Activated CD8-positive, alpha-beta T cell treated with anti-CD3 and anti-CD28 coated beads for 36 hours (primary cell): Measurements from ENCODE around the gene KIAA1549. TPM values are rescaled to one million over a fixed set of nuclear protein-coding genes. Genes with fewer than 3 reads are reported as not detected.

Source experiments
- ATAC-seq: fragments of 200-7000 bp; cut with Tn5 transposase; one replicate; pipeline ENCODE4 v1.10.0; 2021; ENCODE audit warnings: mild to moderate bottlenecking, moderate library complexity
- CTCF ChIA-PET: fragments of 350-600 bp; sonication (Branson Sonifier 250); formaldehyde crosslinking; loops from one replicate; lab custom pipeline; 2021; ENCODE audit warnings: antibody characterized with exemption; lab: Charles Lee
- POLR2A ChIA-PET: fragments of 350-600 bp; sonication (Branson Sonifier 250); formaldehyde crosslinking; loops from one replicate; lab custom pipeline; 2021; ENCODE audit warnings: antibody characterized with exemption; lab: Charles Lee
- DNase-seq: peaks from one replicate; pipeline ENCODE4 v3.0.0-alpha.2; 2020
- H3K27ac Mint-ChIP-seq: one replicate; pipeline ENCODE4 v1.8.0; 2021; ENCODE audit warnings: mild to moderate bottlenecking, mixed read lengths
- H3K27me3 Mint-ChIP-seq: one replicate; pipeline ENCODE4 v1.8.0; 2021; ENCODE audit warnings: mixed read lengths
- H3K36me3 Mint-ChIP-seq: one replicate; pipeline ENCODE4 v1.8.0; 2021; ENCODE audit warnings: low read depth, mixed read lengths
- H3K4me1 Mint-ChIP-seq: one replicate; pipeline ENCODE4 v1.8.0; 2021; ENCODE audit warnings: low read depth, mixed read lengths
- H3K4me3 Mint-ChIP-seq: one replicate; pipeline ENCODE4 v1.8.0; 2021; ENCODE audit warnings: mild to moderate bottlenecking, moderate library complexity, mixed read lengths
- H3K9me3 Mint-ChIP-seq: one replicate; pipeline ENCODE4 v1.8.0; 2021; ENCODE audit warnings: mixed read lengths
- intact Hi-C: fragments of 100-400 bp; cut with micrococcal nuclease; formaldehyde crosslinking; loops from one replicate; pipeline ENCODE4 v1.10.0; 2022
- total RNA-seq, 2 experiments: library from RNA; stranded (reverse); gene quantifications; one replicate each; pipeline ENCODE4 v1.2.3, GENCODE V29; 2021
- TF ChIP-seq, protein P1 (sequence below): fragments of 200-600 bp; IDR thresholded peaks from one replicate; pipeline ENCODE4 v1.8.0; 2022; ENCODE audit warnings: antibody characterized with exemption, mild to moderate bottlenecking

The KIAA1549 gene
- total RNA-seq, 2 experiments from 2014 or later: 1.3 to 1.5 TPM

DNA sequence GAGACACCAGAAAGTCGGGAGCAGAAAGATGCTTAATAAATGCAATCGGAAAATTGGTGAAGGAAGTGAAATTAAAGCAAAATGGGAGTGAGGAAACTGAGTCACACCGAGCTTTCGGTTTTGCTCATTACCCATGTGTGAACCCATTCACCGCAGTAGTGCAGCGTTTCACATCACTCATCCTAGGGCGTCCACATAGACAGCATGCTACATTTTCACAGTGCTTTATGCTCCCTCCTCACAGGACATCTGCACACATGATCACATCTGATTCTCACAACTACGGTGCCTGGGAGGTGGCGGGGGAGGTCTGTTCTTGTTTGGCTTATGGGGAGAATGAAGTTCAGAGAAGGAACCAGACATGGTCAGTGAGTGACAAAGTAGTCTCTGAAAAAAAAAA, 146.6 kb downstream of the KIAA1549 start:
- intact Hi-C loops: no loop called here
- Mint-ChIP-seq H3K9me3 (no peaks in the 10 kb centered on the region), H3K27me3 (no peaks in the 10 kb centered on the region), H3K36me3 (no peaks in the 10 kb centered on the region), H3K4me1 (peaks cover 2% of the 10 kb centered on the region), H3K27ac (no peak overlapping the region), H3K4me3 (no peak overlapping the region)
- CTCF ChIA-PET: no interaction called here
- TF ChIP-seq, protein P1, sequence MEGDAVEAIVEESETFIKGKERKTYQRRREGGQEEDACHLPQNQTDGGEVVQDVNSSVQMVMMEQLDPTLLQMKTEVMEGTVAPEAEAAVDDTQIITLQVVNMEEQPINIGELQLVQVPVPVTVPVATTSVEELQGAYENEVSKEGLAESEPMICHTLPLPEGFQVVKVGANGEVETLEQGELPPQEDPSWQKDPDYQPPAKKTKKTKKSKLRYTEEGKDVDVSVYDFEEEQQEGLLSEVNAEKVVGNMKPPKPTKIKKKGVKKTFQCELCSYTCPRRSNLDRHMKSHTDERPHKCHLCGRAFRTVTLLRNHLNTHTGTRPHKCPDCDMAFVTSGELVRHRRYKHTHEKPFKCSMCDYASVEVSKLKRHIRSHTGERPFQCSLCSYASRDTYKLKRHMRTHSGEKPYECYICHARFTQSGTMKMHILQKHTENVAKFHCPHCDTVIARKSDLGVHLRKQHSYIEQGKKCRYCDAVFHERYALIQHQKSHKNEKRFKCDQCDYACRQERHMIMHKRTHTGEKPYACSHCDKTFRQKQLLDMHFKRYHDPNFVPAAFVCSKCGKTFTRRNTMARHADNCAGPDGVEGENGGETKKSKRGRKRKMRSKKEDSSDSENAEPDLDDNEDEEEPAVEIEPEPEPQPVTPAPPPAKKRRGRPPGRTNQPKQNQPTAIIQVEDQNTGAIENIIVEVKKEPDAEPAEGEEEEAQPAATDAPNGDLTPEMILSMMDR: no peak
- ATAC-seq (peak; percentile 74), DNase-seq (peak; percentile 11)
- POLR2A ChIA-PET: no interaction called here

DNA sequence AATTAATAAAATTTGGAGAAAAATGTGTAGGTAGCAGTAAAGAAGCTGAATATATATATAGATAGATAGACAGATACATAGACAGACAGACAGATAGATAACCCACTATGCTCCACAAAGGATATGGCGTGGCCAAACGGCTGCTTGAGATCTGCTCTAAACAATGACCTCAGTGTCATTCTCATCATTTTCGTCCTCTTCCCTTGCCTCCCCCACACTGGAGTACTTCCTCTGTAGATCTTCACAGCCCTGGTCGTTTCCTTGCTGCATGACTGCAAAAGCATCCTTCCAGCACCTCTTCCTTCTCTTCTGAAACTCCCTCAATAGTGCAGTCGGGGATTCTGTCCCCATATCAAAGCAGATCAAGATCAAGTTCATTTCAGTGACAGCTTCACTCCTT, 147.6 kb downstream of the KIAA1549 start:
- POLR2A ChIA-PET: no interaction called here
- Mint-ChIP-seq H3K4me1 (peaks cover 2% of the 10 kb centered on the region), H3K27me3 (no peaks in the 10 kb centered on the region), H3K4me3 (no peak overlapping the region), H3K27ac (no peak overlapping the region), H3K9me3 (no peaks in the 10 kb centered on the region), H3K36me3 (no peaks in the 10 kb centered on the region)
- intact Hi-C loops: no loop called here
- CTCF ChIA-PET: interaction anchor here (1.0 kb wide), 1 partner anchor 12 kb away, joined by 3 read pairs; no protein-coding TSS in a partner anchor
- TF ChIP-seq, protein P1: no peak
- no peak for ATAC-seq
- no peak for DNase-seq

DNA sequence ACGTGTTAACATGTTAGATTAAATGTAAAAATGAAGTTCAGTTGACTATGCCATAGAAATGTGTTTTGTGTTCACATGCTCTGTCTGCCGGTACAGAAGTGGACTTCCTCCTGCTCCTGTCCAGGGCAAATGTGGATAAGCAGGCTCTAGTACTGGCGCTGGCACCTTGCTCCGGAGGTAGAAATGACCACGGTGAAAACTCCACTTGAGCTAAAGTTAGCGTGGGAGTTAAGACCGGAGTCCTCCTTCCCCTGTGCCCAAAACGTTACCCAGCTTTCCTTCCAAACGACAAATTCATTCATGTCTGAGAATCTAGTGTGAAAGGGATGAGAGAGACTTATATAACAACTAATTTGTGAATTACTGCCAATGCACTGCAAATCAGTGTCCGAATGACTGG, 148.2 kb downstream of the KIAA1549 start:
- intact Hi-C loops: no loop called here
- Mint-ChIP-seq H3K4me3 (no peak overlapping the region), H3K4me1 (peaks cover 2% of the 10 kb centered on the region)

DNA sequence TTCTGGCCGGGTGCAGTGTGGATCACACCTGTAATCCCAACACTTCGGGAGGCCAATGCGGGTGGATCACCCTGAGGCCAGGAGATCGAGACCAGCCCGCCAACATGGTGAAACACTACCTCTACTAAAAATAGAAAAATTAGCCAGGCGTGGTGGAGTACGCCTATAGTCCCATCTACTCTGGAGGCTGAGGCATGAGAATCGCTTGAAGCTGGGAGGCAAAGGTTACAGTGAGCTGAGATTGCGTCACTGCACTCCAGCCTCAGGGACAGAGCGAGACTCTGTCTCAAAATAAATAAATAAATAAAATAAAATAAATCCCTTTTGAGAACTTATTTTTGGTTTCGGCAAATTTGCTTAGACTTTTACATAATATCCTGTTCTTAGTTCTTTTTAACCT, 151.9 kb downstream of the KIAA1549 start:
- peaks cover 7% of the 10 kb centered on the region for H3K4me1 Mint-ChIP-seq
- CTCF ChIA-PET: no interaction called here
- DNase-seq (no peak), ATAC-seq (no peak)
- H3K4me3 Mint-ChIP-seq: no peak overlapping the region
- H3K27me3 Mint-ChIP-seq: peaks cover 6% of the 10 kb centered on the region
- H3K9me3 Mint-ChIP-seq: no peaks in the 10 kb centered on the region
- TF ChIP-seq, protein P1: no peak
- POLR2A ChIA-PET: no interaction called here
- H3K27ac Mint-ChIP-seq: no peak overlapping the region
- H3K36me3 Mint-ChIP-seq: no peaks in the 10 kb centered on the region
- intact Hi-C loops: no loop called here

More for the DNA sequence above, 148.2 kb downstream of the KIAA1549 start:
- ChIA-PET CTCF (interaction anchor here (1.0 kb wide), 1 partner anchor 13 kb away, joined by 3 read pairs; no protein-coding TSS in a partner anchor), POLR2A (no interaction called here)
- Mint-ChIP-seq H3K36me3 (no peaks in the 10 kb centered on the region), H3K27ac (no peak overlapping the region), H3K27me3 (no peaks in the 10 kb centered on the region), H3K9me3 (no peaks in the 10 kb centered on the region)
- DNase-seq: no peak
- TF ChIP-seq, protein P1: no peak
- no peak for ATAC-seq

DNA sequence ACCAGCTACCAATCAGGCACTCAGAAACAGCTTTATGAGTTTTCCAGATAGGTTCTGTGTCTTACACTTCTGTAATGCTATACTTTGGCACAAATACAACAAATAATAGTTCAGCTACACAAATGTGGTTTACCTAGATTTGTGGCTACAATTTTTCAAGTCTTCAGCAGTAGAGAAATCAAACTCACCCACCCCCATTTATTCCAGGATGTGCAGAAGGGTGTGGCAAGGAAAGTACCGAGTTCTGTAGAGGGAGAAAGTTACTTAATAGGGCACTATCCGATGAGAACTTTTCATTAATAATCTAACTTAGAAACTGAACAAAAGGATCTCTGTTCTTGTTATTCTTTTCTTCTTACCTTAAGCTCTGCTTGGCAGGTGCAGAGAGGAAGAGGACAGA, 152.9 kb downstream of the KIAA1549 start:
- intact Hi-C loops: no loop called here
- Mint-ChIP-seq H3K9me3 (no peaks in the 10 kb centered on the region), H3K27ac (no peak overlapping the region), H3K36me3 (no peaks in the 10 kb centered on the region), H3K4me1 (peaks cover 7% of the 10 kb centered on the region), H3K27me3 (peaks cover 6% of the 10 kb centered on the region), H3K4me3 (no peak overlapping the region)
- TF ChIP-seq, protein P1: no peak
- DNase-seq (no peak), ATAC-seq (no peak)
- ChIA-PET POLR2A (no interaction called here), CTCF (no interaction called here)
